GM23338 (cell line): ENCODE measurements around the gene COL1A1.

ENCODE experiments used
- CTCF ChIP-seq, 2 experiments: fragments of 200-600 bp in 1 of 2; sonication (generic) in 1 of 2; conservative IDR thresholded peaks; 2 replicates each; pipeline versions ENCODE4 v1.5.1 to v1.6.1; 2016 to 2017; ENCODE audit warnings: antibody characterized with exemption in 2 of 2, low read depth in 2 of 2, mild to moderate bottlenecking in 2 of 2, moderate library complexity in 1 of 2
- EZH2 ChIP-seq: fragments of 200-600 bp; sonication (generic); IDR thresholded peaks from one replicate; pipeline ENCODE4 v1.8.0; 2017; ENCODE audit warnings: antibody characterized with exemption, mild to moderate bottlenecking, low read depth; ENCODE audit not compliant: unreplicated experiment
- EZH2phosphoT487 ChIP-seq: fragments of 200-600 bp; sonication (generic); IDR thresholded peaks from one replicate; pipeline ENCODE4 v1.8.1; 2018; ENCODE audit warnings: antibody characterized with exemption; ENCODE audit not compliant: unreplicated experiment
- NANOG ChIP-seq: IDR thresholded peaks from 2 replicates; pipeline ENCODE4 v1.6.1; 2016; ENCODE audit warnings: antibody characterized with exemption, borderline replicate concordance
- POLR2AphosphoS5 ChIP-seq: IDR thresholded peaks from 2 replicates; pipeline ENCODE4 v1.6.1; 2016; ENCODE audit warnings: antibody characterized with exemption, low read depth
- STAT1 ChIP-seq: IDR thresholded peaks from one replicate; pipeline ENCODE4 v1.6.1; 2016; ENCODE audit warnings: antibody characterized with exemption; ENCODE audit not compliant: unreplicated experiment

GRCh38 chr17:50186661-50187393, 14.6 kb downstream of the COL1A1 start:
- TF ChIP-seq CTCF (conservative IDR thresholded peaks at IDR 0.05; ENCODE audit: low read depth in 2 of 2): no peak
- no peak for TF ChIP-seq EZH2
- no peak for TF ChIP-seq EZH2phosphoT487
- no peak for TF ChIP-seq NANOG
- TF ChIP-seq STAT1: no peak
- TF ChIP-seq POLR2AphosphoS5: no peak
